ENCODE data around the gene FRG1.
"Not testable (repeated sequence)": the region's sequence is repeated elsewhere in the genome, so short reads cannot be mapped to it uniquely, and the experiment has no call there.

The FRG1 gene

DNA sequence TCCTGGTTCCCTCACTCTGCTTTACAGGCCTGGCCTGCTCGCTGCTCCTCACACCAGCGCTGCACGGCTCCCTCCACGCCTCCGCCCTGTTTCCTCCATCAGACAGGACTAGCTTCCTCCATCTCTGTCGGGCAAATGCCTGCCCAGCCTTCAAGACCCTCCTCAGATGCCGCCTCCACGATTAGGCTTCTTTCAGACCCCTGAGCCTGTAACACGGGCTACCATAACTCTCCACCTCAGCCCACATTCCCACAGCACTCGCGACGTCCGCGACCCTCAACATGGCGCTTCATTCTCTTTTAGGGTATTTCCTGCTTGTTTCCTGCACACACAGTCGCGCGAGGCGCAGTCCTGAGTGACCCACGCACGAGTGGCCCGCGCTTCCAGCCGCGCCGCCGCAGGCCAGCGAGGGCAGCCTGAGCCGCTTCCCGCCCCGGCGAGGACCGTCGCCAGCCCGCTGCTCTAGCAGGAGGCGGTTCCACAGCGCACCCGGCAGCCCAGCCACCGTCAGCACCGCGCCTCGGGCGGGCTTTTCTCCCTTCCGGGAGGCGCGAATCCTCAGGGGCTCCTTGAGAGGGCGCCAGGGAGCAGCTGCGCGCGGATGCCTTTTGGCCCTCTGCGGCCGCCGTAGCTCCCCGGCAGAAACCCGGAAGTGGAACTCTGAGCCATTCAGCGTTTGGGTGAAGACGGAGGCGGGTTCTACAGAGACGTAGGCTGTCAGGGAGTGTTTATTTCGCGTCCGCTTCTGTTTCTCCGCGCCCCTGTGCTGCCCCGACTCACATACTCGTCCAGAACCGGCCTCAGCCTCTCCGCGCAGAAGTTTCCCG, at the start of gene FRG1:
Gene FRG1, plus strand, starts transcription at position 695 of the 827 bp plus-strand sequence. CDS start 138 bp downstream, outside the sequence.
- DNase-seq: no peak

DNA sequence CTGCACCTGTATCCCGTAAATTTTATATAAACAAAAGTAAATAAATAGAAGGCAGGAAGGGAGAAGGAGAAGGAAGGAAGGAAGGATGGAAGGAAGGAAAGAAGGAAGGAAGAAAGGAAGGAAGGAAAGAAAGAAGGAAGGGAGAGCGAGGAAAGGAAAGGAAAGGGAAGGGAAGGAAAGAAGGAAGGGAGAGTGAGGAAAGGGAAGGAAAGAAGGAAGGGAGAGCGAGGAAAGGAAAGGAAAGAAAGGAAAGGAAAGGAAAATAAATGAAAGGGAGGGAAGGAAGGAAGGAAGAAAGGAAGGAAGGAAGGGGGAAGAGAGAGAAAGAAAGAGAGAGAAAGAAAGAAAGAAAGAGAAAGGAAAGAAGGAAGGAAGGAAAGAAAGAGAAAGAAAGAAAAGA, 43.0 kb upstream of the FRG1 start:
- no peak for DNase-seq

GRCh38 chr4:189899481-189900015, 41.1 kb upstream of the FRG1 start:
- not testable (repeated sequence) for DNase-seq

DNA sequence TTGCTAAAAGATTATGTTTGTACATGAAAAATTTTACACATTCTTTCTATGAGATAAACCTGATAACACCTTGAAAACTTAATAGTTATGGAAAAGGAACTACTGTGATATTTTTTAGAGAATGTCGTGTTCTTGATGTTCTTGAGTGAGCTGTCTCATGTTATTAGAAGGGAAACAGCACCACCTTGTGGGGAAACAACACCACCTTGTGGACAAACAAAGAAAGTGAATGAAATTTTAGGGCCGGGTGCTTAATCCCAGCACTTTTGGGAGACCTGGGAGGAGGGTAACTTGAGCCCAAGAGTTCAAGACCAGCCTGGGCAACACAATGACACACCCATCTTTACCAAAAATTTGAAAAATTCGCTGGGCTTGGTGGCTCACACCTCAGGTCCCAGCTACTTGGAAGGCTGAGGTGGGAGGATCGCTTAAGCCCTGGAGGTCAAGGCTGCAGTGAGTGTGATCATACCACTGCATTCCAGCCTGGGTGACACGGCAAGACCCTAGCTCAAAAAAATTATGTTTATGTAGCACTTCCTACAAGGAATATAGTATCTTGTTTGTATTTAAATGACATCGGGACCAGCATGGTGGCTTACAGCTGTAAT, 36.1 kb upstream of the FRG1 start:
- not testable (repeated sequence) for DNase-seq

DNA sequence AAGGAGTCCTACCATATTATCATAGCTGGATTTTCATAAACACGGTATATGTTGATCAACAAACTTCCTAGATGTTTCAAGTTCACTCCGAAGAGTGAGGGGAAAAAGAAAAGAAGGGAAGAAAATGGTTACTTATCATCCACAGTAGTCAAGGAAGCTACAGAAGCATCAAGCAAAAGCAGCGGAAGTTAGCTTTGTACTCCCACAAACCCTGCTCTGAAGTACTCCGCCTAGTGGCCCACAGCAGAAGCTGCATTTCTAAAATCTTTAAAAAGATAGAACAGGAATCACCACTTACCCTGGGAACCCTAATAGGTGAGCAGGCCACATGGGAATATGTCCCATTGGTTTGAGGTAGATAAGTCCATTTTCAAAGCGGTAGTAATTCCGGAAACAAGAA, 28.5 kb upstream of the FRG1 start:
- DNase-seq: no peak

GRCh38 chr4:189917161-189917891, 23.3 kb upstream of the FRG1 start:
- no peak for DNase-seq

DNA sequence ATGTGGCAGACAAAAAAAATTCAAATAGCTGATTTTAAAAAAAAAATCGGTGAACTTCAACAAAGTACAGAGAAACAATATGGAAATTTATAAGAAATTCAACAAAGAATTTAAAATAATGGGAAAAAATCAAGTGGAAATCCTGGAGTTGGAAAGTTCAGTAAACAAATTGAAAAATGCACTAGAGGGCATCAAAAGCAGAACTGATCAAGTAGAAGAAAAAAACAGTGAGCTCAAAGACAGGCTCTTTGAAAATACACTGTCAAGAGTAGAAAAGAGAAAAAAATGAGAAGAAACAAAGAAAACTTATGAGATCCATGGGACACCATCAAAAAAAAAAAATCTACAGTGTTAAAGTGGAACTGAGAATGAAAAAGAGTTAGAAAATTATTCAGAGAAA, 19.6 kb upstream of the FRG1 start:
- no peak for DNase-seq

DNA sequence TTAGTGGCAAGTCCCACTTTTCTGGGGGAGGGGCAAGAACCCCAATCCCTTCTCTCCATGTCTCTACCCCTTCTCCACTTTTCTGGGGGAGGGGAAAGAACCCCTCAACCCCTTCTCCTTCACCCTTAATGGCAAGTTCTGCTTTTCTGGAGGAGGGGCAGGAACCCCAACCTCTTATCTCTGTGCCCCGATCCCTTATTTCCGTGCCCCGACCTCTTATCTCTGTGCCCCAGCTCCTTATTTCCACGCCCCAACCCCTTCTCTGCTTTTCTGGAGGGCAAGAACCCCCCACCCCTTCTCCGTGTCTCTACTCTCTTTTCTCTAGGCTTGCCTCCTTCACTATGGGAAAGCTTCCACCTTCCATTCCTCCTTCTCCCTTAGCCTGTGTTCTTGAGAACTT, 13.9 kb upstream of the FRG1 start:
- DNase-seq: not testable (repeated sequence)

DNA sequence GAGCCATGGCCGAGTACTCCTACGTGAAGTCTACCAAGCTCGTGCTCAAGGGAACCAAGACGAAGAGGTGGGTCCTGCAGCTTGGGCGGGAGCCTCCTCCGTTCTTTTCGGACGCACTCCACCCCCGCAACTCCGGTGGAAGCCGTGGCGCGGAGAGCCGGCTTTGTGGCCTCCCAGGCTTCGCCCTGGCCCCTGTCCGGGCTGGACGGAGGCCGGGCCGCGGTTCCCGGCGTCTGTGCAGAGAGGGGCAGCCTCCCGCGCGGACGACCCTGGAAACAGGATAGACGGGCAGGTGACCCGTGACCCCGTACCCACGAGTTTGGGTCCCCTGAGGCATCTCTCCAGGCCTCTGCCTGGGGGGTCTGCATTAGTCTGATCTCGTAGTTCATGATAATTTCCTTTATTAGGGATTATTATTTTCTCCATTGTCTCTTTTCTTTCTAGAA, 356 bp downstream of the FRG1 start:
- DNase-seq: no peak

DNA sequence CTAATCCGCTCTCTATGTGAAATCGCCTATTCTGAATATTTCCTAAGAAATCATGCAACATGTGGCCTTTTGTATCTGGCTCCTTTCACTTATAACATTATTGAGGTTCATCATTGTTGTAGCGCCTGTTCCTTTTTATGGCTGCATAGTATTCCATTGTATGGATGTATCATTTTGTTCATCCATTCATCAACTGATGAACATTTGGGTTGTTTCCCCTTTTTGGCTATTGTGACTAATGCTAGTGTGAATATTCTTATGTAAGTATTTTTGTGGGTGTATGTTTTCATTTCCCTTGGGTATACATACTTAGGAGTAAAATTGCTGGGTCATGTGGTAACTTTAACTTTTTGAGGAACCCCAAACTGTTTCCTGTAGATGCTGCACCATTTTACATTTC, 1.7 kb downstream of the FRG1 start:
- DNase-seq: not testable (repeated sequence)

DNA sequence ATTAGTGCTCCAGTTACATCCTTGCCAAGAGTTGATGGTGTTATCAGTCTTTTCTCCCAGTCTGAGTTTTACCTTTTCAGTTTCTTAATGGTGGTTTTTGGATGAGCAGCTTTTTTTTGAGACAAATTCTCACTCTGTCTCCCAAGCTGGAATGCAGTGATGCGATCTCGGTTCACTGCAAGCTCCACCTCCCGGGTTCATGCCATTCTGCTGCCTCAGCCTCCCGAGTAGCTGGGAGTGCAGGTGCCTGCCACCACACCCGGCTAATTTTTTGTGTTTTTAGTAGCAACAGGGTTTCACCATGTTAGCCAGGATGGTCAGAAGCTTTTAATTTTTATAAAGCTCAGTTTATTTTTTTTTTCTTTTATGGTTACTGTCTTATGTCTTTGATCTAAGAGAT, 3.4 kb downstream of the FRG1 start:
- not testable (repeated sequence) for DNase-seq

- not testable (repeated sequence) for DNase-seq
These were observed 6.2 kb downstream of the FRG1 start for GRCh38 chr4:189946906-189947305.

DNA sequence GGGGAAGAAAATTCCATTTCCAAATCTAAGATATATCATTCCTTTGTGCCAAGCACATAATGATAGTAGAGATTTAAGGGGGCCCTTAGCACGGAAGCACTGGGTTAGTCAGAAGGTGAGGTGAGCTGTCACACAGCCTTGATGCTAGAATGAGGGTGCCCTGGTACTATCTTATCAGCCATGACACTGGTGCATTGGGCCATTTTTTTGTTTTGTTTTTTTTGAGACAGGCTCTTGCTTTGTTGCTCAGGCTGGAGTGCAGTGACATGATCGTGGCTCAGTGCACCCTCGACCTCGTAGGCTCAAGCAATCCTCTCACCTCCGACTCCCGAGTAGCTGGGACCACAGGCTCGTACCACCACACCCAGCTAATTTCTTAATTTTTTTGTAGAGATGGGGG, 7.8 kb downstream of the FRG1 start:
- DNase-seq: not testable (repeated sequence)

- not testable (repeated sequence) for DNase-seq
These were observed 28.6 kb downstream of the FRG1 start for GRCh38 chr4:189969291-189969690.

DNA sequence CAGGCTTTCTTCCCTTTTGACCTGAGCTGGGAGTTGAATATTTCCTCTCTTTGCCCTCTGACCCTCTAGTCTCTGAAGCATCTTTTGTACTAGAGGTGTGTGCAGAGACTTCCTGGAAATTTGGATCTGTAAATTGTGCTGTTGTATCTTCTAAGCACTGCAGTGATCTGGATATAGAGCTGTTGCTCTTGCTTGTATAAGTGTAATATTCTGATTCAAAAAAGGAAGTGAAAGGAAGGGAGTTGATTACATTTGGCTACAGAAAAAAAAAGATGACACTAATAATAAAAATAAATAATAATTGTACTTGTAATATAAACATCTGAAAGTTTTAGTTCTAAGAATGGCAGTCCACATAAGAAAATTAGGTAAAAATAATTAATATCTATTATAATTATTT, 33.0 kb downstream of the FRG1 start:
- no peak for DNase-seq

GRCh38 chr4:189974056-189974455, 33.4 kb downstream of the FRG1 start:
- no peak for DNase-seq

GRCh38 chr4:189979196-189980047, 38.8 kb downstream of the FRG1 start:
- no peak for DNase-seq

- not testable (repeated sequence) for DNase-seq
These were observed 39.6 kb downstream of the FRG1 start for GRCh38 chr4:189980292-189980691.

DNA sequence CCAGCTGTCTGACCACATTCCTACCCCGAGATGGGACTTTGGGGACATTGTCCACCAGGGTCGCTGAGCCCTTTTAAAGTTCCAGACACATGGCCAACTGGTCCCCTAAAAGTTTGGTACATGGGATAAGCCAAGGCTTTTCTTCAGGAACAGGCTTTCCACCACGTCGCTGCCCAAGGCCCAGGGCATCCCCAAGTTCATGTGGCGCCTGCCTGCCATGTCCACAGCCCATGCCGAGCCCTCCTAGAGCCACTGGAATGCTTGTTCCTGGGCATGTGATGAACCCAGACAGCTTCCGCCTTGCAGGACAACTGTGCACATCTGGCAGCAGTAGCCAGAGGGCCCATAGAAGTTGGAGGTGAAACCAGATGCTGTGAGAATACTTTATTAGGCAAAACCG, 41.3 kb downstream of the FRG1 start:
- DNase-seq: no peak

DNA sequence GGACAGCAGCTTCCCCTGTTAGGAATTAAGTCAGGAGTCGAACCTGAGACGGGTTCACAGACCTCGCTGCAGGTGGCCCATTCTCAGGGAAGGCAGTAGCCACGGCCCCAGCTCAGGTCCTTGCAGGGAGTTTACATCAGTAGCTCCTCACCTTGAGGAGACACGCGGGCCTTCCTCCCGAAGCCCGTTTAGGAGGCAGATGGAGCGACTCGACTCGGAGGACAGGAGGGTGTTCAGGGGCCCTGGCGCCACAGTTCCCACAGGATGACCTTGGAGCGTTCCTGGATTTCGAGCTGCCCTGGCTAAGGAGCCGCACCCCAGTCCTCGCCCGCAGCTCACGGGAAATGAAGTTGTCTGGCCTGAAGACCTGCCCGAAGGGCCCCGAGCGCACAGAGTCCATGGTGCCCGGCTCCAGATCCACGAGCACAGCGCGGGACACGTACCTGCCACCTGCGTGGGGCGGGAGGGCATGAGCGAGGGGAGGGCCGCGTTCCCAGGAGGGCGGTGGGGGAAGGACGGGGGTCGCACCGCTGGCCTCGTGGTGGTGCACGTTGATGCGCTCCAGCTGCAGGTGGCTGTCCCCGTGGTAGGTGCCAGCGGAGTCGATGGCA, 43.3 kb downstream of the FRG1 start:
- not testable (repeated sequence) for DNase-seq

DNA sequence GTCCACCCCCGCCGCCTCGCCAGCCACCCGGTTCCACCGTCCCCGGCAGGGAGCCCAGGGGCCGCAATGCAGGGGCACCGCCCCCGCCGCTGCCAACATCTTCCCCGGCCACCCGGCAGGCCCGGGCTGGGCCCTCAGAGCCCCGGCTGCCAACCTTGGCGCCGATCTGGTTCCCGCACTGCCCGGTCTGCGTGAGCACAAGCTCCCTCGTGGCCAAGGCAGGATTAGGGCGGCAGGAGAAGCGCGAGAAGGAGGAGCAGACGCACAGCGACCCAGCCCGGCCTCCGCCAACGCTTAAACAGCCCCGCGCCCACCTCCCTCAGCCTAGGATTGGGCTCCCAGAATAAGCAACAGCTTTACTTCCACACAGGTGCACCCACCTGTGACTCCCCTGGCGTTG, 44.0 kb downstream of the FRG1 start:
- DNase-seq: not testable (repeated sequence)
